ENCODE measurements around the gene KCNT1.
"Not testable (repeated sequence)": the region's sequence is repeated elsewhere in the genome, so short reads cannot be mapped to it uniquely, and the experiment has no call there.

- not testable (repeated sequence) for TF ChIP-seq CTCF (IDR thresholded peaks at IDR 0.05; ENCODE audit: extremely low read depth in 1 of 2, insufficient read depth in 1 of 2, low read depth in 1 of 2, low read length in 2 of 2); POLR2AphosphoS5 (IDR thresholded peaks at IDR 0.05; ENCODE audit: insufficient read depth, low read depth, low read length); POLR2A (IDR thresholded peaks at IDR 0.05; ENCODE audit: low read depth, low read length); MAX (IDR thresholded peaks at IDR 0.05; ENCODE audit: insufficient read depth, insufficient read length); GATA2 (IDR thresholded peaks at IDR 0.05; ENCODE audit: insufficient read depth, insufficient read length, low read depth, low read length); MYC (IDR thresholded peaks at IDR 0.05; ENCODE audit: low read depth, low read length); EZH2 (IDR thresholded peaks at IDR 0.05; ENCODE audit: borderline replicate concordance, low read depth, low read length, severe bottlenecking); JUN (IDR thresholded peaks at IDR 0.05; ENCODE audit: borderline replicate concordance, insufficient read depth, insufficient read length, low read depth)
Observed at GRCh38 chr9:135669018-135669417, 33.0 kb upstream of the KCNT1 start.
